ENCODE data around the gene ENPP6. TPM values are rescaled to one million over a fixed set of nuclear protein-coding genes. Genes with fewer than 3 reads are reported as not detected.

The ENPP6 gene
- total and polyA plus RNA-seq, 2 of the 13 experiments (the other 11 are each of a cell fraction or from before 2014, with no cell fraction given) = not detected

- 0 out of 2 replicates have a peak, but pooled peaks have one; percentile 19 for TF ChIP-seq ERF (CRISPR knock-in tag; IDR thresholded peaks at IDR 0.05)
- 0 out of 2 replicates have a peak, but pooled peaks have one; percentile 11 for TF ChIP-seq CBFB (CRISPR knock-in tag; IDR thresholded peaks at IDR 0.05)
- no peak for TF ChIP-seq ZFP82 (CRISPR knock-in tag; IDR thresholded peaks at IDR 0.05; ENCODE audit: borderline replicate concordance)
- TF ChIP-seq ZNF616 (CRISPR knock-in tag; IDR thresholded peaks at IDR 0.05; ENCODE audit: low read depth) = no peak
- no peak for TF ChIP-seq ZNF75D (CRISPR knock-in tag; IDR thresholded peaks at IDR 0.05; ENCODE audit: borderline replicate concordance)
- TF ChIP-seq RNF2 (conservative IDR thresholded peaks at IDR 0.05; ENCODE audit: low read depth) = 0 out of 2 replicates have a peak, but pooled peaks have one; percentile 20
- peak; percentile 96 for TF ChIP-seq MIXL1 (CRISPR knock-in tag; IDR thresholded peaks at IDR 0.05)
- TF ChIP-seq GPN1 (CRISPR knock-in tag; IDR thresholded peaks at IDR 0.05; ENCODE audit: borderline replicate concordance) = no peak
- no peak for TF ChIP-seq MZF1 (CRISPR knock-in tag; IDR thresholded peaks at IDR 0.05; ENCODE audit: borderline replicate concordance)
- no peak for TF ChIP-seq ZNF546 (CRISPR knock-in tag; conservative IDR thresholded peaks at IDR 0.05)
- no peak for TF ChIP-seq POLR2AphosphoS2 (IDR thresholded peaks at IDR 0.05; ENCODE audit: low read depth, low read length)
- TF ChIP-seq NCOA1 (CRISPR knock-in tag; IDR thresholded peaks at IDR 0.05) = no peak
- no peak; the same call in 1 of the 2 replicates for TF ChIP-seq ZNF281 (CRISPR knock-in tag; IDR thresholded peaks at IDR 0.05; ENCODE audit: borderline replicate concordance)
- TF ChIP-seq ZNF121 (CRISPR knock-in tag; IDR thresholded peaks at IDR 0.05) = no peak
- no peak for TF ChIP-seq MAZ (IDR thresholded peaks at IDR 0.05; ENCODE audit: borderline replicate concordance, low read depth, low read length)
- peak; percentile 38; the same call in 1 of the 2 replicates for TF ChIP-seq MAZ (CRISPR knock-in tag; IDR thresholded peaks at IDR 0.05; ENCODE audit: low read depth)
- TF ChIP-seq ZHX2 (IDR thresholded peaks at IDR 0.05; ENCODE audit: low read depth) = no peak
- TF ChIP-seq ZHX2 (CRISPR knock-in tag; IDR thresholded peaks at IDR 0.05; ENCODE audit: borderline replicate concordance) = no peak
- no peak for TF ChIP-seq ZNF768 (CRISPR knock-in tag; IDR thresholded peaks at IDR 0.05)
- TF ChIP-seq LRRFIP1 (CRISPR knock-in tag; conservative IDR thresholded peaks at IDR 0.05) = no peak
Measured at GRCh38 chr4:184104419-184105101, 113.1 kb downstream of the ENPP6 start (continued).

Measured in HepG2 (cell line).